SK-N-SH (cell line): ENCODE results near the gene PRKD3. TPM values are rescaled to one million over a fixed set of nuclear protein-coding genes. Genes with fewer than 3 reads are reported as not detected.

Source experiments
- CTCF ChIA-PET: fragments of 300-600, 350-600 bp; formaldehyde crosslinking; extraction: SDS; loops from one replicate; lab custom pipeline; 2021; lab: Yijun Ruan, JAX
- POLR2A ChIA-PET: fragments of 350-600 bp; sonication (Branson Sonifier 250); formaldehyde crosslinking; extraction: SDS; loops from one replicate; lab custom pipeline; 2020; ENCODE audit warnings: antibody characterized with exemption, inconsistent platforms; lab: Yijun Ruan, JAX
- DNase-seq: peaks from one replicate; pipeline ENCODE4 v3.0.0; 2012
- H2AFZ ChIP-seq: fragments of 200-600 bp; sonication (generic); 2 replicates; pipeline ENCODE4 v1.8.1; 2016; ENCODE audit warnings: antibody characterized with exemption, mild to moderate bottlenecking, low read depth
- H3F3A ChIP-seq: fragments of 200-600 bp; sonication (generic); replicated peaks from 2 replicates; pipeline ENCODE3; 2016; ENCODE audit warnings: antibody characterized with exemption, mild to moderate bottlenecking; ENCODE audit not compliant: insufficient read depth
- H3K27ac ChIP-seq, 2 experiments: fragments of 200-500 bp in 1 of 2; fragments of 200-600 bp in 1 of 2; sonication (Bioruptor generic) in 1 of 2; sonication (generic), shearing (Covaris generic) in 1 of 2; 2 replicates each; pipeline versions ENCODE4 v1.5.1 to v1.6.1; 2014 to 2016; ENCODE audit warnings: low read depth in 2 of 2, inconsistent platforms in 1 of 2, low read length in 1 of 2, mild to moderate bottlenecking in 1 of 2, mixed read lengths in 1 of 2
- H3K27me3 ChIP-seq: fragments of 200-600 bp; sonication (generic), shearing (Covaris generic); 2 replicates; pipeline ENCODE4 v1.6.1; 2016; ENCODE audit warnings: mixed run types; ENCODE audit not compliant: insufficient read depth
- H3K36me3 ChIP-seq, 2 experiments: fragments of 200-500 bp in 1 of 2; fragments of 200-600 bp in 1 of 2; sonication (Bioruptor generic) in 1 of 2; sonication (generic) in 1 of 2; replicated peaks in 1 of 2; 2 replicates each; pipeline versions ENCODE3 to v1.5.1; 2014 to 2016; ENCODE audit warnings: low read length in 1 of 2, mild to moderate bottlenecking in 1 of 2; ENCODE audit not compliant: insufficient read depth in 2 of 2, control insufficient read depth in 1 of 2
- H3K4me1 ChIP-seq, 2 experiments: fragments of 200-500 bp in 1 of 2; fragments of 200-600 bp in 1 of 2; sonication (Bioruptor generic) in 1 of 2; sonication (generic), shearing (Covaris generic) in 1 of 2; 2 replicates each; pipeline versions ENCODE4 v1.5.1 to v1.6.1; 2014 to 2016; ENCODE audit warnings: low read depth in 1 of 2, low read length in 1 of 2, mixed run types in 1 of 2; ENCODE audit not compliant: insufficient read depth in 2 of 2, control insufficient read depth in 1 of 2
- H3K4me2 ChIP-seq: fragments of 200-600 bp; sonication (generic), shearing (Covaris generic); 2 replicates; pipeline ENCODE4 v1.6.1; 2017; ENCODE audit warnings: mixed run types
- H3K4me3 ChIP-seq, 2 experiments: fragments of 200-500 bp in 1 of 2; fragments of 200-600 bp in 1 of 2; sonication (Bioruptor generic) in 1 of 2; sonication (generic), shearing (Covaris generic) in 1 of 2; 2 replicates each; pipeline versions ENCODE4 v1.5.1 to v1.8.1; 2014 to 2016; ENCODE audit warnings: low read depth in 2 of 2, inconsistent platforms in 1 of 2, low read length in 1 of 2, mild to moderate bottlenecking in 1 of 2, mixed read lengths in 1 of 2, moderate library complexity in 1 of 2
- H3K79me2 ChIP-seq: fragments of 200-600 bp; sonication (generic); 2 replicates; pipeline ENCODE4 v1.8.1; 2017; ENCODE audit warnings: mild to moderate bottlenecking; ENCODE audit not compliant: insufficient read depth
- H3K9ac ChIP-seq: fragments of 200-600 bp; sonication (generic); 2 replicates; pipeline ENCODE4 v1.6.1; 2017; ENCODE audit warnings: mixed run types
- H3K9me2 ChIP-seq: fragments of 200-600 bp; sonication (generic); 2 replicates; pipeline ENCODE4 v1.6.1; 2017; ENCODE audit warnings: mixed run types
- H3K9me3 ChIP-seq: fragments of 200-600 bp; sonication (generic); 2 replicates; pipeline ENCODE4 v1.6.1; 2017; ENCODE audit warnings: mixed run types, mild to moderate bottlenecking, moderate library complexity
- H4K20me1 ChIP-seq: fragments of 200-600 bp; sonication (generic); 2 replicates; pipeline ENCODE4 v1.6.1; 2017; ENCODE audit warnings: mild to moderate bottlenecking, mixed run types; ENCODE audit not compliant: insufficient read depth
- EP300 ChIP-seq, 2 experiments: IDR thresholded peaks; 2 replicates each; pipeline versions ENCODE4 v1.4.0 to v1.6.1; 2012; ENCODE audit warnings: borderline replicate concordance in 1 of 2, low read depth in 1 of 2, low read length in 1 of 2
- GATA2 ChIP-seq: sonication (generic); formaldehyde crosslinking; IDR thresholded peaks from 2 replicates; pipeline ENCODE4 v1.5.0; 2020; ENCODE audit warnings: mild to moderate bottlenecking, missing genetic modification reagents
- MEF2A ChIP-seq: IDR thresholded peaks from 2 replicates; pipeline ENCODE4 v1.4.0; 2012; ENCODE audit warnings: low read depth, borderline replicate concordance
- RAD21 ChIP-seq: IDR thresholded peaks from 2 replicates; pipeline ENCODE4 v1.6.1; 2012; ENCODE audit warnings: mild to moderate bottlenecking, low read length
- RCOR1 ChIP-seq: fragments of 150-350 bp; IDR thresholded peaks from 2 replicates; pipeline ENCODE4 v1.6.1; 2017; ENCODE audit warnings: antibody characterized with exemption, low read length
- RFX5 ChIP-seq: IDR thresholded peaks from 2 replicates; pipeline ENCODE4 v1.6.1; 2012; ENCODE audit warnings: mild to moderate bottlenecking, improper control_type of control experiment, low read length
- TEAD4 ChIP-seq: IDR thresholded peaks from 2 replicates; pipeline ENCODE4 v1.4.0; 2012; ENCODE audit warnings: mild to moderate bottlenecking, borderline replicate concordance; ENCODE audit not compliant: insufficient read depth
- WGBS: methylation state at CpG from one replicate; pipeline ENCODE4 v1.1.6; 2017; ENCODE audit warnings: low lambda C conversion rate; 5-methylcytosine and 5-hydroxymethylcytosine counted together
- polyA plus RNA-seq, 3 experiments: library from polyadenylated mRNA; depleted of rRNA; stranded (reverse); fragments of >200 nt; gene quantifications; 2 replicates each; pipeline ENCODE4 v1.2.3, GENCODE V29; 2012
- TF ChIP-seq, protein P1 (sequence below): IDR thresholded peaks from 2 replicates; pipeline ENCODE4 v1.6.1; 2012; ENCODE audit warnings: mild to moderate bottlenecking, low read depth, low read length, moderate library complexity
- TF ChIP-seq, protein P2 (sequence below): fragments of 200-600 bp; sonication (generic); IDR thresholded peaks from 2 replicates; pipeline ENCODE4 v1.6.1; 2017; ENCODE audit warnings: antibody characterized with exemption, mild to moderate bottlenecking, moderate library complexity
- TF ChIP-seq, protein P3 (sequence below): IDR thresholded peaks from 2 replicates; pipeline ENCODE4 v1.4.0; 2012; ENCODE audit warnings: low read depth, borderline replicate concordance
- TF ChIP-seq, protein P4 (sequence below): IDR thresholded peaks from 2 replicates; pipeline ENCODE4 v1.4.0; 2012; ENCODE audit warnings: low read depth

Gene PRKD3
- polyA plus RNA-seq, 1 of the 3 experiments (the other 2 are of a cell fraction): 15.9 TPM

DNA sequence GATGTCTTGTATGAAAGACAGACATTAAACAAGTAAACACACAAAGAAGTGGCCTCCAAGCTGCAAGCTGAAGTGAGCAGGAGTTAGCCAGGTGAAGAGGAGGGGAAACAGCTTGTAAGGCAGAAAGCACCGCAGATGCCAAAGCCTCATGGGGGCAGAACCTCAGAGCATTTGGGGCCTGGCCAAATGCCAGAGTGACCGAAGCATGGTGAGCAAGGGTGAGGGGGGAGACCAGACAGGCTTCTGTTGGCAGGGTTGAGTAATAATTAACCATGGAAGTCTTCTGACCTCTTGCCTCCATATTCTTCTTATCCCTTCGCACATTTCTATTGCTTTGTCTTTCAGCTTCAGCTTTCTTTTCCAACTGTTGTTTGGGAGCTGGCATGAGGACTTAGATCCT lies 25.4 kb upstream of the PRKD3 start (continued):
- TF ChIP-seq, protein P1, sequence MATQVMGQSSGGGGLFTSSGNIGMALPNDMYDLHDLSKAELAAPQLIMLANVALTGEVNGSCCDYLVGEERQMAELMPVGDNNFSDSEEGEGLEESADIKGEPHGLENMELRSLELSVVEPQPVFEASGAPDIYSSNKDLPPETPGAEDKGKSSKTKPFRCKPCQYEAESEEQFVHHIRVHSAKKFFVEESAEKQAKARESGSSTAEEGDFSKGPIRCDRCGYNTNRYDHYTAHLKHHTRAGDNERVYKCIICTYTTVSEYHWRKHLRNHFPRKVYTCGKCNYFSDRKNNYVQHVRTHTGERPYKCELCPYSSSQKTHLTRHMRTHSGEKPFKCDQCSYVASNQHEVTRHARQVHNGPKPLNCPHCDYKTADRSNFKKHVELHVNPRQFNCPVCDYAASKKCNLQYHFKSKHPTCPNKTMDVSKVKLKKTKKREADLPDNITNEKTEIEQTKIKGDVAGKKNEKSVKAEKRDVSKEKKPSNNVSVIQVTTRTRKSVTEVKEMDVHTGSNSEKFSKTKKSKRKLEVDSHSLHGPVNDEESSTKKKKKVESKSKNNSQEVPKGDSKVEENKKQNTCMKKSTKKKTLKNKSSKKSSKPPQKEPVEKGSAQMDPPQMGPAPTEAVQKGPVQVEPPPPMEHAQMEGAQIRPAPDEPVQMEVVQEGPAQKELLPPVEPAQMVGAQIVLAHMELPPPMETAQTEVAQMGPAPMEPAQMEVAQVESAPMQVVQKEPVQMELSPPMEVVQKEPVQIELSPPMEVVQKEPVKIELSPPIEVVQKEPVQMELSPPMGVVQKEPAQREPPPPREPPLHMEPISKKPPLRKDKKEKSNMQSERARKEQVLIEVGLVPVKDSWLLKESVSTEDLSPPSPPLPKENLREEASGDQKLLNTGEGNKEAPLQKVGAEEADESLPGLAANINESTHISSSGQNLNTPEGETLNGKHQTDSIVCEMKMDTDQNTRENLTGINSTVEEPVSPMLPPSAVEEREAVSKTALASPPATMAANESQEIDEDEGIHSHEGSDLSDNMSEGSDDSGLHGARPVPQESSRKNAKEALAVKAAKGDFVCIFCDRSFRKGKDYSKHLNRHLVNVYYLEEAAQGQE: no peak
- TF ChIP-seq RFX5: no peak
- TF ChIP-seq, protein P2, sequence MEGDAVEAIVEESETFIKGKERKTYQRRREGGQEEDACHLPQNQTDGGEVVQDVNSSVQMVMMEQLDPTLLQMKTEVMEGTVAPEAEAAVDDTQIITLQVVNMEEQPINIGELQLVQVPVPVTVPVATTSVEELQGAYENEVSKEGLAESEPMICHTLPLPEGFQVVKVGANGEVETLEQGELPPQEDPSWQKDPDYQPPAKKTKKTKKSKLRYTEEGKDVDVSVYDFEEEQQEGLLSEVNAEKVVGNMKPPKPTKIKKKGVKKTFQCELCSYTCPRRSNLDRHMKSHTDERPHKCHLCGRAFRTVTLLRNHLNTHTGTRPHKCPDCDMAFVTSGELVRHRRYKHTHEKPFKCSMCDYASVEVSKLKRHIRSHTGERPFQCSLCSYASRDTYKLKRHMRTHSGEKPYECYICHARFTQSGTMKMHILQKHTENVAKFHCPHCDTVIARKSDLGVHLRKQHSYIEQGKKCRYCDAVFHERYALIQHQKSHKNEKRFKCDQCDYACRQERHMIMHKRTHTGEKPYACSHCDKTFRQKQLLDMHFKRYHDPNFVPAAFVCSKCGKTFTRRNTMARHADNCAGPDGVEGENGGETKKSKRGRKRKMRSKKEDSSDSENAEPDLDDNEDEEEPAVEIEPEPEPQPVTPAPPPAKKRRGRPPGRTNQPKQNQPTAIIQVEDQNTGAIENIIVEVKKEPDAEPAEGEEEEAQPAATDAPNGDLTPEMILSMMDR: no peak
- TF ChIP-seq, protein P3, sequence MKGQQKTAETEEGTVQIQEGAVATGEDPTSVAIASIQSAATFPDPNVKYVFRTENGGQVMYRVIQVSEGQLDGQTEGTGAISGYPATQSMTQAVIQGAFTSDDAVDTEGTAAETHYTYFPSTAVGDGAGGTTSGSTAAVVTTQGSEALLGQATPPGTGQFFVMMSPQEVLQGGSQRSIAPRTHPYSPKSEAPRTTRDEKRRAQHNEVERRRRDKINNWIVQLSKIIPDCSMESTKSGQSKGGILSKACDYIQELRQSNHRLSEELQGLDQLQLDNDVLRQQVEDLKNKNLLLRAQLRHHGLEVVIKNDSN: no peak
- TF ChIP-seq, protein P4, sequence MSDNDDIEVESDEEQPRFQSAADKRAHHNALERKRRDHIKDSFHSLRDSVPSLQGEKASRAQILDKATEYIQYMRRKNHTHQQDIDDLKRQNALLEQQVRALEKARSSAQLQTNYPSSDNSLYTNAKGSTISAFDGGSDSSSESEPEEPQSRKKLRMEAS: no peak

DNA sequence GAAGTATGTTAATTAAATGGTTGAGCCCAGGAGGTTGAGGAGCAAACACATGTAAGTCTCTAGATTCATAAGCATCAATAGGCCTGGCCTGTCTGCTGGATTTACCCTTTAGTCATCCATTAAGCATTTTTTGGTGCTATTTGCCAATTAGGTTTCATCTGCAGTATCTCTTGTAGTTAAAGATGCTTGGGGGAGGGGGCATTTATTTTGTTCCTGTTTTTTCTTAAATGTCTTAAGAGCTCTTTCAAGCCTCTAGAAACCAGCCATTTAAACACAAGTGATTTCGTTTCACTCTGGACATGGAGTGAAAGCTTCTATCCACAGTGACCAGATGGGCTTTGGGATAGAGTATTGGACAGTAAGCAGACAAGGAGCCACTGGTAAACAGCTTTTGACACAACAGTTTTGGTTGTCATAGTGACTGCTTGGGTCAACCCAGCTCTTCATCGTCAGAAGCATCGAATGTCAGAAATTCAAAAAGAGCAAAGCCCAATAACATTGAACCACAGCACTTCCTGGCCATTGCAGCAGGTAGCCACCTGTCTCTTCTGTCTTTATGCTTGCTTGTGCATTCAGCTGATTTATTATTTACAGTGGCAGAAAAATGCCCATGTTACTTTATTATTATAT lies 24.7 kb upstream of the PRKD3 start:
- H3K9me2 ChIP-seq: no peaks in the 10 kb centered on the region
- no peaks in the 10 kb centered on the region for H3K79me2 ChIP-seq
- 85% methylated on average over 3 of the region's 3 CpGs for WGBS
- ChIA-PET CTCF (interaction anchor here (0.9 to 1.7 kb wide), 7 partner anchors 12 to 542 kb away, joined by 3 to 7 read pairs (median 4); no protein-coding TSS in a partner anchor), POLR2A (interaction anchor here (0.6 kb wide), 1 partner anchor 28 kb away, joined by 3 read pairs; no protein-coding TSS in a partner anchor)
- peaks cover 0 to 7% of the 10 kb centered on the region in 2 experiments; a peak in 1 of 4 replicates for H3K4me1 ChIP-seq
- no peaks in the 10 kb centered on the region for H4K20me1 ChIP-seq
- H3K27ac ChIP-seq: no peak overlapping the region
- H3K4me3 ChIP-seq: no peak overlapping the region
- no peak overlapping the region for H3K9ac ChIP-seq
- no peak for DNase-seq
- no peaks in the 10 kb centered on the region for H3K36me3 ChIP-seq
- no peaks in the 10 kb centered on the region for H3K27me3 ChIP-seq
- H3F3A ChIP-seq: no peaks in the 10 kb centered on the region
- no peak overlapping the region for H3K4me2 ChIP-seq
- TF ChIP-seq, protein P2: no peak
- TF ChIP-seq GATA2 (CRISPR knock-in tag) (no peak), MEF2A (no peak), RCOR1 (no peak), EP300 (IDR thresholded peaks at IDR 0.05; ENCODE audit: borderline replicate concordance in 1 of 2, low read depth in 1 of 2, low read length in 1 of 2) (no peak), RAD21 (no peak), TEAD4 (no peak)
- TF ChIP-seq, protein P1: no peak
- no peak overlapping the region for H2AFZ ChIP-seq
- no peaks in the 10 kb centered on the region for H3K9me3 ChIP-seq
